HepG2 (cell line): ENCODE measurements around the gene SLCO3A1.

Source experiments
- CHD4 ChIP-seq: fragments of 200-600 bp; sonication (generic); IDR thresholded peaks from 2 replicates; pipeline ENCODE4 v1.7.0; 2017; ENCODE audit warnings: mild to moderate bottlenecking, low read length, borderline replicate concordance
- KAT8 ChIP-seq: IDR thresholded peaks from 2 replicates; pipeline ENCODE4 v1.6.1; 2016; ENCODE audit warnings: missing genetic modification reagents, missing compliant biosample characterization
- NFIB ChIP-seq: sonication (generic); formaldehyde crosslinking; IDR thresholded peaks from 2 replicates; pipeline ENCODE4 v1.9.0; 2021; ENCODE audit warnings: missing genetic modification reagents, mild to moderate bottlenecking, borderline replicate concordance
- RELA ChIP-seq: sonication (generic); formaldehyde crosslinking; IDR thresholded peaks from 2 replicates; pipeline ENCODE4 v1.4.0; 2020; ENCODE audit warnings: missing genetic modification reagents
- RNF2 ChIP-seq: fragments of 450-650 bp; conservative IDR thresholded peaks from 2 replicates; pipeline ENCODE4 v1.6.1; 2016; ENCODE audit warnings: low read depth
- U2AF2 ChIP-seq: fragments of 200-400 bp; formaldehyde crosslinking; IDR thresholded peaks from 2 replicates; pipeline ENCODE4 v1.6.1; 2017; ENCODE audit warnings: low read depth, mild to moderate bottlenecking, low read length
- ZFP37 ChIP-seq: sonication (generic); formaldehyde crosslinking; IDR thresholded peaks from 2 replicates; pipeline ENCODE4 v1.4.0; 2020; ENCODE audit warnings: missing genetic modification reagents, borderline replicate concordance
- ZNF263 ChIP-seq: sonication (generic); formaldehyde crosslinking; IDR thresholded peaks from 2 replicates; pipeline ENCODE4 v1.4.0; 2020; ENCODE audit warnings: missing genetic modification reagents
- ZNF660 ChIP-seq: sonication (generic); formaldehyde crosslinking; IDR thresholded peaks from 2 replicates; pipeline ENCODE4 v1.5.1; 2020; ENCODE audit warnings: mild to moderate bottlenecking, low read depth, missing genetic modification reagents, borderline replicate concordance
- TF ChIP-seq, protein P1 (sequence below): sonication (generic); formaldehyde crosslinking; IDR thresholded peaks from 2 replicates; pipeline ENCODE4 v1.4.0; 2020; ENCODE audit warnings: low read depth, mild to moderate bottlenecking, missing genetic modification reagents
- TF ChIP-seq, protein P2 (sequence below): sonication (generic); formaldehyde crosslinking; IDR thresholded peaks from 2 replicates; pipeline ENCODE4 v1.5.0; 2020; ENCODE audit warnings: mild to moderate bottlenecking, missing genetic modification reagents, moderate library complexity

DNA sequence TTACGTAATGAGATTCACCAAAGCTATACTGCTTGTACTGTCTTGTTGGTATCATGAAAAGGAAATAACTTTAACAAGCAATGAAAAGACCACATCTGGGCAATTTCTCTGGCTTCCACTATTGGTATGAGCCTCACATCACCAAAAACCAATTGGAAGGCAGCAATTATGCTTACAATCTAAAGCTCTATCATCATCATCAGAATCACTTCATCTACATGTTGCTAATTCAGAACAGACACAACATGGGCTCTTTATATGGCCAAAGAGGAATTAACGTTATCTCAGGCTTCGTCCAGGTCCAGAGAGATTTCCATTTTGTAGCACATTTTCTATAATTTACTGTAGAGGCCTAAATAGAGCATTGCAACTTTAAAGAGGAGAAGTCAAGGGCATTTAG lies 36.6 kb upstream of the SLCO3A1 start:
- no peak for TF ChIP-seq ZNF660
- no peak for TF ChIP-seq NFIB
- no peak for TF ChIP-seq CHD4
- TF ChIP-seq ZFP37: no peak
- TF ChIP-seq, protein P1, sequence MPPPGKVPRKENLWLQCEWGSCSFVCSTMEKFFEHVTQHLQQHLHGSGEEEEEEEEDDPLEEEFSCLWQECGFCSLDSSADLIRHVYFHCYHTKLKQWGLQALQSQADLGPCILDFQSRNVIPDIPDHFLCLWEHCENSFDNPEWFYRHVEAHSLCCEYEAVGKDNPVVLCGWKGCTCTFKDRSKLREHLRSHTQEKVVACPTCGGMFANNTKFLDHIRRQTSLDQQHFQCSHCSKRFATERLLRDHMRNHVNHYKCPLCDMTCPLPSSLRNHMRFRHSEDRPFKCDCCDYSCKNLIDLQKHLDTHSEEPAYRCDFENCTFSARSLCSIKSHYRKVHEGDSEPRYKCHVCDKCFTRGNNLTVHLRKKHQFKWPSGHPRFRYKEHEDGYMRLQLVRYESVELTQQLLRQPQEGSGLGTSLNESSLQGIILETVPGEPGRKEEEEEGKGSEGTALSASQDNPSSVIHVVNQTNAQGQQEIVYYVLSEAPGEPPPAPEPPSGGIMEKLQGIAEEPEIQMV (CRISPR knock-in tag): no peak
- no peak for TF ChIP-seq KAT8 (CRISPR knock-in tag)
- no peak for TF ChIP-seq RNF2
- TF ChIP-seq, protein P2, sequence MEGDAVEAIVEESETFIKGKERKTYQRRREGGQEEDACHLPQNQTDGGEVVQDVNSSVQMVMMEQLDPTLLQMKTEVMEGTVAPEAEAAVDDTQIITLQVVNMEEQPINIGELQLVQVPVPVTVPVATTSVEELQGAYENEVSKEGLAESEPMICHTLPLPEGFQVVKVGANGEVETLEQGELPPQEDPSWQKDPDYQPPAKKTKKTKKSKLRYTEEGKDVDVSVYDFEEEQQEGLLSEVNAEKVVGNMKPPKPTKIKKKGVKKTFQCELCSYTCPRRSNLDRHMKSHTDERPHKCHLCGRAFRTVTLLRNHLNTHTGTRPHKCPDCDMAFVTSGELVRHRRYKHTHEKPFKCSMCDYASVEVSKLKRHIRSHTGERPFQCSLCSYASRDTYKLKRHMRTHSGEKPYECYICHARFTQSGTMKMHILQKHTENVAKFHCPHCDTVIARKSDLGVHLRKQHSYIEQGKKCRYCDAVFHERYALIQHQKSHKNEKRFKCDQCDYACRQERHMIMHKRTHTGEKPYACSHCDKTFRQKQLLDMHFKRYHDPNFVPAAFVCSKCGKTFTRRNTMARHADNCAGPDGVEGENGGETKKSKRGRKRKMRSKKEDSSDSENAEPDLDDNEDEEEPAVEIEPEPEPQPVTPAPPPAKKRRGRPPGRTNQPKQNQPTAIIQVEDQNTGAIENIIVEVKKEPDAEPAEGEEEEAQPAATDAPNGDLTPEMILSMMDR: no peak
- TF ChIP-seq U2AF2: no peak
- TF ChIP-seq ZNF263 (CRISPR knock-in tag): no peak
- TF ChIP-seq RELA (CRISPR knock-in tag): no peak
